ENCODE measurements around the gene FBXO22.

FBXO22 gene

GRCh38 chr15:75918135-75918534 lies 14.5 kb downstream of the FBXO22 start:
- peaks cover 2% of the 10 kb centered on the region; the same call in 1 of the 2 replicates for H3K79me2 ChIP-seq (ENCODE audit: control insufficient read depth, low read length)
- H3K27ac ChIP-seq (ENCODE audit: low read depth, low read length) = no peak overlapping the region
- no peaks in the 10 kb centered on the region for H3K27me3 ChIP-seq (ENCODE audit: control insufficient read depth, low read length)
- no peak overlapping the region for H3K4me2 ChIP-seq (ENCODE audit: low read length)
- TF ChIP-seq, protein P1, sequence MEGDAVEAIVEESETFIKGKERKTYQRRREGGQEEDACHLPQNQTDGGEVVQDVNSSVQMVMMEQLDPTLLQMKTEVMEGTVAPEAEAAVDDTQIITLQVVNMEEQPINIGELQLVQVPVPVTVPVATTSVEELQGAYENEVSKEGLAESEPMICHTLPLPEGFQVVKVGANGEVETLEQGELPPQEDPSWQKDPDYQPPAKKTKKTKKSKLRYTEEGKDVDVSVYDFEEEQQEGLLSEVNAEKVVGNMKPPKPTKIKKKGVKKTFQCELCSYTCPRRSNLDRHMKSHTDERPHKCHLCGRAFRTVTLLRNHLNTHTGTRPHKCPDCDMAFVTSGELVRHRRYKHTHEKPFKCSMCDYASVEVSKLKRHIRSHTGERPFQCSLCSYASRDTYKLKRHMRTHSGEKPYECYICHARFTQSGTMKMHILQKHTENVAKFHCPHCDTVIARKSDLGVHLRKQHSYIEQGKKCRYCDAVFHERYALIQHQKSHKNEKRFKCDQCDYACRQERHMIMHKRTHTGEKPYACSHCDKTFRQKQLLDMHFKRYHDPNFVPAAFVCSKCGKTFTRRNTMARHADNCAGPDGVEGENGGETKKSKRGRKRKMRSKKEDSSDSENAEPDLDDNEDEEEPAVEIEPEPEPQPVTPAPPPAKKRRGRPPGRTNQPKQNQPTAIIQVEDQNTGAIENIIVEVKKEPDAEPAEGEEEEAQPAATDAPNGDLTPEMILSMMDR (IDR thresholded peaks at IDR 0.05; ENCODE audit: low read depth, low read length, poor library complexity, severe bottlenecking) = no peak
- TF ChIP-seq EZH2phosphoT487 (IDR thresholded peaks at IDR 0.05; ENCODE audit: borderline replicate concordance, low read length) = no peak
- H3K9me2 ChIP-seq (replicated peaks; ENCODE audit: control insufficient read depth, low read length) = no peaks in the 10 kb centered on the region
- no peaks in the 10 kb centered on the region for H3K9me3 ChIP-seq (ENCODE audit: control insufficient read depth, insufficient read depth, low read length)
- H3F3A ChIP-seq (ENCODE audit: control insufficient read depth, insufficient read depth) = no peaks in the 10 kb centered on the region
- H4K20me1 ChIP-seq (ENCODE audit: control insufficient read depth, insufficient read depth, low read depth, low read length) = 0 out of 2 replicates have a peak, but pooled peaks cover 4% of the 10 kb centered on the region
- peaks cover 51% of the 10 kb centered on the region for H3K36me3 ChIP-seq (ENCODE audit: control insufficient read depth, low read length)
- no peaks in the 10 kb centered on the region for H3K4me1 ChIP-seq (ENCODE audit: control insufficient read depth, low read length)
- no peak overlapping the region for H3K4me3 ChIP-seq (ENCODE audit: low read length)

DNA sequence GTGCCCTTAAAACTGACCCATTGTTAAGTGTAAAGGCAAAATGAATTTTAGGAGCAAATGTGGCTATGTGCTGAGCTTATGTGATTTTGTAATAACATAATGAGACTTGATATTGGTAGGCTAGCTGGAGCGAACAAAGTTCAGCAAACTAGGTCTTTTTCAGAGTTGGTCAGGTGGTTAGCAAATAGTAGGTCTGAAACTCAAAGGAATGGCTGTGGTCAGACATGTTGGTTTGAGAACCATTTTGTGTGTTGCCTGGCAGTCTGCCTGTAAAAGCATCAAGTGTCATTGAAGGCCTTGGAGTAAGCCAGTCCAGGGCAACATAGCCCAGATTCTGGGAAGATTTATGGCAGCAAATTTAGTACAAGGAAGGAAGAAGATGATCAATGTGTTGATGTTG lies 16.4 kb downstream of the FBXO22 start:
- H3K4me1 ChIP-seq (ENCODE audit: control insufficient read depth, low read length) = peaks cover 4% of the 10 kb centered on the region
- H3K9me2 ChIP-seq (replicated peaks; ENCODE audit: control insufficient read depth, low read length) = no peaks in the 10 kb centered on the region
- H3F3A ChIP-seq (ENCODE audit: control insufficient read depth, insufficient read depth) = no peaks in the 10 kb centered on the region
- H3K36me3 ChIP-seq (ENCODE audit: control insufficient read depth, low read length) = peaks cover 33% of the 10 kb centered on the region
- H3K4me2 ChIP-seq (ENCODE audit: low read length) = no peak overlapping the region
- no peaks in the 10 kb centered on the region for H3K27me3 ChIP-seq (ENCODE audit: control insufficient read depth, low read length)
- no peaks in the 10 kb centered on the region for H3K9me3 ChIP-seq (ENCODE audit: control insufficient read depth, insufficient read depth, low read length)
- H4K20me1 ChIP-seq (ENCODE audit: control insufficient read depth, insufficient read depth, low read depth, low read length) = 0 out of 2 replicates have a peak, but pooled peaks cover 4% of the 10 kb centered on the region
- H3K27ac ChIP-seq (ENCODE audit: low read depth, low read length) = no peak overlapping the region
- no peak overlapping the region for H3K4me3 ChIP-seq (ENCODE audit: low read length)
- no peak for TF ChIP-seq EZH2phosphoT487 (IDR thresholded peaks at IDR 0.05; ENCODE audit: borderline replicate concordance, low read length)
- TF ChIP-seq, protein P1 (IDR thresholded peaks at IDR 0.05; ENCODE audit: low read depth, low read length, poor library complexity, severe bottlenecking) = no peak
- H3K79me2 ChIP-seq (ENCODE audit: control insufficient read depth, low read length) = no peaks in the 10 kb centered on the region

- no peaks in the 10 kb centered on the region for H3F3A ChIP-seq (ENCODE audit: control insufficient read depth, insufficient read depth)
- no peaks in the 10 kb centered on the region for H3K27me3 ChIP-seq (ENCODE audit: control insufficient read depth, low read length)
- TF ChIP-seq, protein P1 (IDR thresholded peaks at IDR 0.05; ENCODE audit: low read depth, low read length, poor library complexity, severe bottlenecking) = peak; percentile 57
- no peak for TF ChIP-seq EZH2phosphoT487 (IDR thresholded peaks at IDR 0.05; ENCODE audit: borderline replicate concordance, low read length)
- H3K4me2 ChIP-seq (ENCODE audit: low read length) = no peak overlapping the region
- H3K9me3 ChIP-seq (ENCODE audit: control insufficient read depth, insufficient read depth, low read length) = no peaks in the 10 kb centered on the region
- H3K27ac ChIP-seq (ENCODE audit: low read depth, low read length) = no peak overlapping the region
- 0 out of 2 replicates have a peak, but pooled peaks cover 4% of the 10 kb centered on the region for H4K20me1 ChIP-seq (ENCODE audit: control insufficient read depth, insufficient read depth, low read depth, low read length)
- H3K9me2 ChIP-seq (replicated peaks; ENCODE audit: control insufficient read depth, low read length) = no peaks in the 10 kb centered on the region
- peaks cover 41% of the 10 kb centered on the region for H3K36me3 ChIP-seq (ENCODE audit: control insufficient read depth, low read length)
- peaks cover 20% of the 10 kb centered on the region for H3K4me1 ChIP-seq (ENCODE audit: control insufficient read depth, low read length)
- H3K4me3 ChIP-seq (ENCODE audit: low read length) = no peak overlapping the region
- H3K79me2 ChIP-seq (ENCODE audit: control insufficient read depth, low read length) = no peaks in the 10 kb centered on the region
These were observed 18.3 kb downstream of the FBXO22 start for GRCh38 chr15:75921732-75922703.
